GM19468 (cell line): Measurements from ENCODE around the gene SLITRK3.

ENCODE experiments used
- ATAC-seq: cut with Tn5 transposase; IDR thresholded peaks from one replicate; pipeline ENCODE4 v1.9.1; 2021; ENCODE audit warnings: mild to moderate bottlenecking, moderate library complexity, moderate number of reproducible peaks; ENCODE audit not compliant: unreplicated experiment; ENCODE audit errors: extremely low read depth

SLITRK3 gene, protein sequence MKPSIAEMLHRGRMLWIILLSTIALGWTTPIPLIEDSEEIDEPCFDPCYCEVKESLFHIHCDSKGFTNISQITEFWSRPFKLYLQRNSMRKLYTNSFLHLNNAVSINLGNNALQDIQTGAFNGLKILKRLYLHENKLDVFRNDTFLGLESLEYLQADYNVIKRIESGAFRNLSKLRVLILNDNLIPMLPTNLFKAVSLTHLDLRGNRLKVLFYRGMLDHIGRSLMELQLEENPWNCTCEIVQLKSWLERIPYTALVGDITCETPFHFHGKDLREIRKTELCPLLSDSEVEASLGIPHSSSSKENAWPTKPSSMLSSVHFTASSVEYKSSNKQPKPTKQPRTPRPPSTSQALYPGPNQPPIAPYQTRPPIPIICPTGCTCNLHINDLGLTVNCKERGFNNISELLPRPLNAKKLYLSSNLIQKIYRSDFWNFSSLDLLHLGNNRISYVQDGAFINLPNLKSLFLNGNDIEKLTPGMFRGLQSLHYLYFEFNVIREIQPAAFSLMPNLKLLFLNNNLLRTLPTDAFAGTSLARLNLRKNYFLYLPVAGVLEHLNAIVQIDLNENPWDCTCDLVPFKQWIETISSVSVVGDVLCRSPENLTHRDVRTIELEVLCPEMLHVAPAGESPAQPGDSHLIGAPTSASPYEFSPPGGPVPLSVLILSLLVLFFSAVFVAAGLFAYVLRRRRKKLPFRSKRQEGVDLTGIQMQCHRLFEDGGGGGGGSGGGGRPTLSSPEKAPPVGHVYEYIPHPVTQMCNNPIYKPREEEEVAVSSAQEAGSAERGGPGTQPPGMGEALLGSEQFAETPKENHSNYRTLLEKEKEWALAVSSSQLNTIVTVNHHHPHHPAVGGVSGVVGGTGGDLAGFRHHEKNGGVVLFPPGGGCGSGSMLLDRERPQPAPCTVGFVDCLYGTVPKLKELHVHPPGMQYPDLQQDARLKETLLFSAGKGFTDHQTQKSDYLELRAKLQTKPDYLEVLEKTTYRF

DNA sequence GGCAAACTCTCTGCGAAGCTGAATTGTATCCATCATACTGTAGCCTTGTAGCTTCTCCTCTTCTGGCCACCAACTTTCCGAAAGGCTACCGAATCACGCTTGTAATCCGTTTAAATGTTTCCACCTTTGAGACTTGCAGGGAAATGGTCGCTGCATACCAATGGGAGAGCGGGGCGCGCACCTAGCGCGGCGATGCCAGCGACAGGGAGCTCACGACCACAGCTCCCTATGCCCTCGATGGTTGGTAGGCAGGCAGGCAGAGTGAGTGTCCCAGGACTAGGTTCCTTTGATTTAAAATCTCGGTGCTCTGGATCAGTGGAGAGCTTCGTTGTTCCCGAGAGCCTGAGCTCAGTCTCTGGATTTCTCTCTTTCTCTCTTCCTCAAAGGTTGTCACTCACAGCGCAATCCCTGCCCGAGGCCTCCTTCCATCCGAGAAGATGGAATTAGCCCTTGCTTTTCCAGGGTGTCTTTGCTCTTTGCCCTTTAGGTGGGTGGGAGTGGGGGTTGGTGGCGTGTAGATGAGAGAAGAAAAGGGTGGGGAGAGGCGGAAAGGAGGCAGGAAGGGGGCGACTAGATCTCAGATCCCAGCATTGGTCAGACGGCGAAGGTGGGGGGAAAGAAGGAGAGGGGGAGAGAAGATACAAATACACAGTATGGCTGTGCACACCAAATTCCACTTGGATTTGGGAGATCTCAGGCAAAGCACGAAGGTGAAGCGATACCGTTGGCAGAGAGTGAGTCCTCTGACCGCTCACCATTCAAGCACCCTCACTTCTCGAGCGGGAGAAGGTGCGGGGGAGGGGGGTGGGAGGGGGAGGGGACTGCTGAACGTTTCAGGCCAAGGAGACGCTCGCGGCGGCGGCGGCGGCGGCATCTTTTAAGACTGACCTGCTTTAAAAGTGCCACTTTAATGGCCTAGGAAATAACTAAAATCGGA, at the start of gene SLITRK3:
TSS of gene SLITRK3 (minus strand) at position 745 of the 937 bp plus-strand sequence. CDS start 5,554 bp downstream, outside the sequence.
- ATAC-seq: no peak

DNA sequence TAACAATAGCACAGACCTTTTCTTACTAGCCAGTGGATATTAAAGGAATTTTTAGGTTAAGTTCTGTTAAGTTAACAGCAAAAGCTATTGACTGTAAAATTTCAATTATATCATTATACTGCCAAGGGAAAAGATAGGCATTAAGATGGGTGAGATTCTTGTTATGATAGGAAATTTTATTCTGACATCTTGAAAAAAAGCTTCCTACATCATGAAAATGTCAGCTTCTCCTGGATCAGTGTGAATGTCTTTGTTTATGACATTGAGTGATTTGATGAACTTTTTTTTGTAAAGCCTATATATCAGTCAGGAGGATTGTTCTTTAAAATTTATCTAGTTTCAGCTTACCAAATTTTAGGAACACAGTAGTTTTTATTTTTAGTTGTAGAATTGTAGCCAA, 47.4 kb upstream of the SLITRK3 start:
- no peak for ATAC-seq

DNA sequence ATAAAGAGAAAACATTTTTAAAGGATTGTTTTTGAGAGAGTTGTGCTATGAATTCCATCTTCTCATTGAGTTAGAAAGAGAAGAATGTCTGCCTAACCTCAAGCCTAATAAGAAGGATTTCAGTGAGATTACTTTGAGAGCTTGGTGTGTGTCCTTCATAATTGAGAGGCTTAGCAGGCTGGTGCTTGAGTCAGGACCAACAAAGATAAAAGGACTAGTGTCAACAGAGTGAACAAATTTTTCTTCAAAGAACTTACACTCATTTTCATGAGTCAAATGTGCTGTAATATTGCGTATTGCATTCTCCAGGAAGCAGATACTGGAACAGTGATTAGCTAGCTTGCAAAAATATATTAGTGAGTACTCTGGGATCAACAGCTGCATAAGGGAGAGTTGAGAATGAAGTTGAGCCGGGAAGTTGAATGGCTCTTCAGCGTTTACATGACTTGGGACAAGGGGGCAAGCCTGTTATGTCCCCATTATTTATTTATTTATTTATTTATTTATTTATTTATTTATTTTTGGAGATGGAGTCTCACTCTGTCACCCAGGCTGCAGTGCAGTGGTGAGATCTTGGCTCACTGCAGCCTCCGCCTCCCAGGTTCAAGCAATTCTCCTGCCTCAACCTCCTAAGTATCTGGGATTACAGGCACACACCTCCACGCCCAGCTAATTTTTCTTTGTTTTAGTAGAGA, 37.5 kb upstream of the SLITRK3 start:
- ATAC-seq: no peak

DNA sequence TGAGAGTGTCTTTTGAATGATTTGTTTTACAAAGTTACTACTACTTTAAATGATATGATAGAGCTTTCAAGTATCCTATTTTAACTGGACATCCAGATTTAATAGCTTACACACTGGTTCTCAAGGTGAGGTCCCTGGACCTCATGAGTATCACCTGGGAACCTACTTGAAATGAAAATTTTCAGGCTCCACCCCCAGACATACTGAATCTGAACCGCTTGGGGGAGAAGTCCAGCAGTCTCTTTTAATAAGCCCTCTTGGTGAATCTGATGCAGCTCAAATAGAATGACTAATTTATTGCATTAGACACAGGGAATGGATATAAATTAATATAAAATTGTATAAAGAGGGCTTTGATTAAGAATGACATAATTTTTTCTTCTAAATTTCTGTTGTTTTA, 29.4 kb upstream of the SLITRK3 start:
- ATAC-seq: no peak

DNA sequence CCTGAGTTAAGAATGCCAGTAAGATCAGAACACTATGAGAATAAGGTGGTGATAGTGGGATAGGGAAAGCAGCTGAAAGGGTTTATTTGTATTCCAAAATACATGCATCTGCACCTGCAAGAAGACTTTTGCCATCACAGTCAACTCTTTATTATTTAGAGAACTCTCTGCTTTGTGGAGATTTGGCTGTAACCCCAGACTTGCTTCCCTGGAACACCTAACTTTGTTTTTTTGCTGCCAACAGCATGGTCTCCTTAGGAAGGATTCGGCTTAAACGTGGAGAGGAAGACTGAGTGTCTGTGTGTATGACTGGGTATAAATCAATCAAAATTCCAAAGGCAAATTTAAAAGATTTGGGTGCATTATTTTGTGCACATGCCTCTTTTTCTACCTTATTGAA, 21.6 kb upstream of the SLITRK3 start:
- no peak for ATAC-seq

DNA sequence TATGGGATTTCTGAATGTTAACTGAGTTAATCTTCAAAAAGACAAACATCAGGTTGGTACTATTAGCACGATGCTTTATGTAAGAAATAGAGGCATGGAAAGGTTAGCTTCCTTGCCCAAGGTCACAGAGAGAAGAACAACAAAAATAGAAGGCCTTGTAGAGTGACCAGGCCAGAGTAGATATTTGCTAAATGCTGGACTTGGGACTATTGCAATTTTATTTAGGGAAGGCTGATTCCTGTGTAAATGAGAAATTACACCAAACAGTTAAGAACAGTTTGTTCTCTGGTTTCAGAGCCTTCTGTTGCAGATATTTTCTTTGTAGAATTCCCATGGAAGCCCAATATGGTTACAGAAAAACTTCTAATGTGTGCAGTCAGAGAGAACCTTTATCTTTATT, 16.4 kb upstream of the SLITRK3 start:
- ATAC-seq: no peak

DNA sequence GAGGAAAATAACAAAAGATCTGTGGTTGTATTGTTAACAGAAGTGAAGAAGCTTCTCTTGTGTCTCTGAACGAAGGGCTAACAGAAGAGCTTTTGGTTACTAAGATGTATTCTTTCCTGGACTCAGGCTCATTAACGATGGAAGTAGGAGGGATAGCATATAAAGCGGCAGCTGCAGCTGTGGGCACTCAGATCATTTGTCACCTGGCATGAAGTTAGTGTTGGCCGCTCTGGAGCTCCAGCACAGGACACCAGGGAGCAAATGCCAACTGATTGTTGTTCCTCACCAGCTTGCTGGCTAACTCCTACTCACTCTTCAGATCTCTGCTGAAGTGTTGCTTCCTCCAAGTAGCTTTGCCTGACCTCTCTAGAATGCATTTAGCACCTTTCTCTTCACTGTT, 15.5 kb upstream of the SLITRK3 start:
- ATAC-seq: no peak

DNA sequence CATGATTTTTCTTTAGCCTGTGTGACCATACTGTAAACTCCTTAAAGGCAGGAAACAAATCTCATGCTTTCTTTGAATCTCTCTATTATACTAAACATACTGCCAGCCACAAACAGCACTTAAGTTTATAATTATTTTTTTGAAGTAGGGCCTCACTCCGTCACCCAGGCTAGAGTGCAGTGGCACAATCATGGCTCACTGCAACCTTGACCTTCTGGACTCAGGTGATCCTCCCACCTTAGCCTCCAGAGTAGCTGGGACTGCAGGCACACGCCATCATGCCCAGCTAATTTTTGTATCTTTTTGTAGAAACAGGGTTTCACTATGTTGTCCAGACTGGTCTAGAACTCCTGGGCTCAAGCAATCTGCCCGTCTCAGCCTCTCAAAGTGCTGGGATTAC, 14.5 kb upstream of the SLITRK3 start:
- ATAC-seq: no peak

DNA sequence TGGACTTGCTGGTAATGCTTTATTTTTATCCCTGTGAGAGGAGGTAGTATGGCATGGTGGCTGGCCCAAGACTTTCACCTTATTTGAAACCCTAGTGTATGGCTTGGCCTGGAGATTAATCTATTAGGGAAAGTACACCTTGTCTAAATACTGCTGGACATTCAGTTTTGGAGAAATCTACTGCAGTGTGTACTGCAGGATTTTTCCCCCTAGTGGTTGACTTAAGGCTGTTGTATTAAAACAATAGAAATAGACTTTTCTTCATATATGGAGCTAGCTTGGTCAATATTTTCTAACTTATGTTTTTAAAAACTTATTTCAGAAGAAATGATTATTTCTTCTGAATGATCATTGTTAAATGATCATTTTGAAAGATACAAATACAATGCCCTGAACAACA, 13.9 kb upstream of the SLITRK3 start:
- no peak for ATAC-seq

DNA sequence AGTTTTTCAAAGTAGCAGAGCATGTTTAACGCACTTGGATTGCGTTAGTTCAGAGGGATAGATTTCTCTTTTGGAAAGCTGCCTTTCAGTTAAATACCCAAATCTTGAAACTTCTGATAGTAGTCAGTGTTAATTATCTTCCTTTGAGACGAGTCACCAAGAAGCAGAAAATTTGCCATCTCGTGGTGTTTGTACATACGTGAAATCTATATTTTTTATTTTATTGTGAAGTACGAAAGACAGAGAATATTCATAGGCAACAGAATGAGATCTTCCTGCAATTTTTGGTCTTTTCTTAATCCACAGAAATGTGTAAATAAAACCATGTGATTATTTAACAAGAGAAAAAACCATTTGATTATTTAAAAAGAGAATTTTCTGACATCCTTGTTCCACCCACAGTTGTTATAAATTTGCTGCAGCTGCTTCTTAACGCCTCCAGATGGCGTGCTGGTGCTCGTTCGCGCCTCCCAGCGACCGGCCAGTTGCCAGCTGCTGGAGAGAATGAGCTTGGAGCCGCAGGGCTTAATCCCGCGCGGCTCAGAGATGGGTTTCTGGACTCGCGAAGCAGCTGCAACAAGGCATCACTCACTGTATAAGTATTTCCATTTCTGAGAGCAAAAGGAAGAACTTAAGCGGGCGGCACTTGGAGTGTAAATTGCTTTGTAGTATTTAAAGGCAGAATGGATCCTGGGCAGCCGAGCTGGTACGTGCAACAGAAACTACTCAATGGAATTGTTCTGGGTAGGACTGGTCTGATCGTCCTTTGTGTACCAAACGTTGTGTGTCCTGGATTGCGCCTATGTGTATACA, 10.5 kb upstream of the SLITRK3 start:
- peak; percentile 86 for ATAC-seq

DNA sequence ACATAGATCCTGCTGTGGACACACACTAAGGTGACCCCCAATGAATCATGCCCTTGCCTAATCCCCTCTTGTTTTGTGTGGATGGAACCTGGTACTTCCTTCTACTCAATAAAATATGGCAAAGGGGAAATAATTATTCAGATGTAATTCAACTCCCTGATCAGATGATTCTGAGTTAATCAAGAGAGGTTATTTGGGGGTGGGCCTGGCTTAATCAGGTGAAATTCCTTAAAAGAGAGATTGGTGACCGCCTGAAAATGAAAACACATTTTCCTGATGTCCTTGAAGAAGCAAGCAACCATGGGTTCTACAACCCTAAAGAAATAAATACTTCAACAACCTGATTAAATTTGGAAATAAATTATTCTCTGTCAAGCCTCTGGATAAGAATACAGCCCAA, 8.3 kb upstream of the SLITRK3 start:
- no peak for ATAC-seq

DNA sequence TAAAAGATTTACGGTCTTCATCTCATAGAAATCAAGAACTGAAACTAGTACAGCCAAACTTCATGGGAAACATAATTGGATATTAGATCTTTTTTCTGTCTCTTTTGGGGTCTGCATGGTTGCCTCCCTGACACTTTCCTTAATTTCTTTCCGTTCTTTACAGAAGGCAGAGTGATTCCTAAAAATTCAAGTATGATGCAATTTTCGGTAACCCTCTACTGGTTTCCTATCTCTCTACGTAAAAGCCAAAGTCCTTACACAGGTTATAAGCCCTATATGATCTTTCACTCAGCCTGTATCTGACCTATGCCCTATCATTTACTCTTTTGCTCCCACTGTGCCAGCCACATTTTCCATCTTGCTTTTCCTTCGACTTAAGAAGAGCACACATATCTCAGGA, 6.8 kb upstream of the SLITRK3 start:
- no peak for ATAC-seq

DNA sequence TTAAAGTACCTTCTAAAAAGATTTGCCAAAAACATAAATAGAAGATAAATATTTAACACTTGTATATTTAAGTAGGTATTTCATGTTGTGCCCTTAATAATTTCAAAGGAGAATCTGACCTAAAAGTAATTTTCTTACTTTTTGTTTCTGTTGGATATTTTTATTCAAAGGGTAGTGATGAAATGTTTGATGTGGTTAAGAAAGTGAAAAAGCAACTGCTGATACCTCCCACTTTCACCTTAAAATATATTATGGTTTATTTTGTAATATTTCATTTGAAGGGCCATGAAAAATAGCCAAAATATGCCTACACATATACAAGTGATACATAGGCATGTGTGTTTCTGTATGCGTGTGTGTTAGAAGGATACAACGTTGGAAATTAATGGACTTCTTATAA, 5.8 kb upstream of the SLITRK3 start:
- ATAC-seq: no peak

DNA sequence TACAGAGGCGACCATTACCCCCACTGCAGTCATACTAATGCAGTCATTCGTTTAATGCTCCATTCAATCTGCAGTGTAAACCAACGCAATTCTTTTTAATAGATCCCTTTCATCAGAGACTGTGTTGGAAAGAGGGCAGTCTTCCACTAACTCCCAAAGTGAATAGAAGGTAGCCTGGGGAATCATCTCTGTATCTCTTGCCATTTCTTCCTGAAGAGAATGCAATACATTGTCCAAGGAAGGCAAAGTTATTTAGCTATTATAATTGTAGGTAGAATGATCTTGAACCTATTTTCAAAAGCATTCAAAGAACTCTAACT, 1.3 kb upstream of the SLITRK3 start:
- no peak for ATAC-seq

DNA sequence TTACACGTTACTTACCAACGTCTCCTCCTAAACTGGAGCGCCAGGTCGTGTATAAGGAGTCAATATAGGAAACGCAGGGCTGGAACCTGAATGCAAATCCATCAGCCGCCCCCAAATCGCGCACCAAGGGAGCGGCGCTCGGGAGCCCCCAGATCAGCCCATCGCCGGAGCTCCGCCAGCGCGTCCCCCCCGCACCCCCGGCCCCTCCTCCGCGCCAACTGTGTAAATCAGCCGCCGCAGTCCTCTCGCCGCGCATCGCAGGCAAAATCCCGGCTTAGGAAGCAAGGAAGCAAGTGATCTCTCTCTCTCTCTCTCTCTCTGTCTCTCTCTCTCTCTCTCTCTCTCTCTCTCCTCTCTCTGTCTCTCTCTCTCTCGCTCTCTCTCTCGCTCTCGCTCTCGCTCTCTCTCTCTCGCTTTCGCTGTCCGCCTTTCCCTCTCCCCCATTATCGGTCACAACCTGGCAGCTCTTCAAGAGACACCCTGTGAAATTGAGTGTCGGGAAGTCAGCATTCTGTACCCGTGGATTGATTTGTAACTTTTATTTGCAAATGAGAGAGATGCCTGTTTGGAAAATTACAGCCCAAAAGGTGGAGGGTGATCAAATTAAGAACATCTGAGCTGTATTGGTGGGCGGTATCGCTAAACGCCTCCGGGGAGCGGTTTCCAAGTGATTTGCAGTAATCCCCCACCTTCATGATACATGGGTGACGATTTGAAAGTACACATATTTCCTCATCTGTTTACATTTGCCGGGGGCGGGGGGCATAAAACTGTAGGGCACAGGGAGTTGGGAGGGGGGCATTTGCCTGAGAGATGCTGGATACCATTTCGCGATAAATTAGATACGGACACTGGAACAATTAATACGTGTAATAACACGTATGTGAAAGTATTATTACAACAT, 645 bp upstream of the SLITRK3 start:
- ATAC-seq: no peak

DNA sequence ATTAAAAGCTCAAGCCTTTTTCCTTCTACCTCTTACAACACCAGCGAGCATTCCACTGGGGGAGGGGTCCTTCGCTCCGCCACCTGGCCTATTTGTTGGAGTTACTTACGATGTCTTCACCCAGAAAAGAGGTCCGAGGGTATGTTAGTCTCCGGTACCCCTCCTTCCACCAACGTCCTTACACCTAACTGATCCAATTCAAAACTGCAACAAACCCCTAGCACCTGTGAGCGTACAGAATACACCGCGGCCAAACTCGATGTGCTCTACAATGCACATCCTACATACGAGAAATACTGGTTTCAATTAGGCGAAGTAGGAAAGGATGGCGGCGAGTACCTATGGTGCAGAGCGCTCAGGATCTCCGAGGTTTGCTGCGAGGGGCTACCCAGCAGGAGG, 944 bp downstream of the SLITRK3 start:
- ATAC-seq: no peak

DNA sequence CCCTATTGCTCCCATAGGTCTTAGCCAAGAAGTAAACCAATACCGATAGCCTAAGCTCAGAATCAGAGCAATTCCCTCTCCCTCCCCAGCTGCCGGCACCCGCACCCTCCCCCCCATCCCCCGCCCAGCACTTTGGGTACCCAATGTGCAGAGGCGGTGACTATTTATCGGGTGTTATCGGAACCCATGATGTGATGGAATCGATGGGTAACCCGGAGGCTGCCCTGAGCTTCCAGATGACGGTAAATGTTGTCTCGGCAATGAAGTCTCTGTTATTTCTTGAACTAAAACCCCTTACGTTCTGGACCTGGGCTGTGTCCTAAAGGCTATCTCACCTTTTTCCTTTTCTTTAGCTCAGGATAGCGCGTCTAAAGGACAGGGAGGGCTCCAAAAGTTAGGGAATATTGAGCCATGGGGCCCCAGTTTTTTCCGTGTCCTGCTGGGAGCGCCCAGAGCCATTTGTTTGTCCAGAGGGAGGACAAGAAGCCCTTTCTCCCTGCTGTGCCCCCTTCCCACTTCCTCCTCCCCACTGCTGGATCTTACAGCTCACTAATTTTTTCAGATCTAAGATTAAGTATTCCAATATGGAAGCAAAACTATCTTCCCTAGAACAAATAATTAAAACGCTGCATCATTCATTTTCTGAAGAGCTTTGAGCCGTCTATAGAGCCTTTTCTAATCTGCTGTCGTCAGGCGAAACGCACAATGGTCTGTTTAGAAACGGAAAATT, 1.5 kb downstream of the SLITRK3 start:
- no peak for ATAC-seq
